GM13976 (cell line): ENCODE data around the gene DIS3.
A peak's percentile ranks its signal among the peaks of the same experiment; 100 is the strongest.
"Not testable (repeated sequence)": the region's sequence is repeated elsewhere in the genome, so short reads cannot be mapped to it uniquely, and the experiment has no call there.

Experiments used
- DNase-seq: peaks from one replicate; pipeline ENCODE4 v3.0.0; 2012; ENCODE audit warnings: low spot score
- in situ Hi-C: fragments of 300-500 bp; cut with MboI; formaldehyde crosslinking; loops from one replicate; pipeline ENCODE4 v1.12.0; 2022; ENCODE audit warnings: low sequenced_read_pairs, mixed read lengths, inconsistent platforms; ENCODE audit not compliant: unreplicated experiment
- TF ChIP-seq, protein P1 (sequence below): IDR thresholded peaks from 2 replicates; pipeline ENCODE4 v1.5.1; 2012; ENCODE audit warnings: borderline replicate concordance, mild to moderate bottlenecking; ENCODE audit not compliant: insufficient read depth; ENCODE audit errors: extremely low read depth, missing control alignments, control extremely low read depth

The DIS3 gene

DNA sequence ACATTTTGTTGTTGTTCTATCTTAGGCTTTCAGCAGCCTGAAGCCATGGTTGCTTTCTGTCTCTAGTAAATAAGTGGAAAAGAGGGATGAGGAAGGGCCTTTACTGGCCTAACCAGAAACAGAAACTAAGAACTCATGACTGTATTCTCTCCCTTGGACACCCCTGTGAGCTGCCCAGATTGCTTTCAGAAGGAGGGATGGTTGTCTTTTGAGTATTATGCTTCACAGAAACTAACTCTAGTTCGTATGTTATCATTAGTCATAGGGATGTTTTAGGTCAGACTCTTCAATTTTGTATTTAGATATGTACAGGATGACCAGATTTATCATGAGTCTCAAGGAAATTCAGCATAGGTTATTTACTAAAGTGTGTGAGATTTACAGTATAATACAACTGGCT is 36.4 kb downstream of the DIS3 start:
- DNase-seq = no peak
- TF ChIP-seq, protein P1, sequence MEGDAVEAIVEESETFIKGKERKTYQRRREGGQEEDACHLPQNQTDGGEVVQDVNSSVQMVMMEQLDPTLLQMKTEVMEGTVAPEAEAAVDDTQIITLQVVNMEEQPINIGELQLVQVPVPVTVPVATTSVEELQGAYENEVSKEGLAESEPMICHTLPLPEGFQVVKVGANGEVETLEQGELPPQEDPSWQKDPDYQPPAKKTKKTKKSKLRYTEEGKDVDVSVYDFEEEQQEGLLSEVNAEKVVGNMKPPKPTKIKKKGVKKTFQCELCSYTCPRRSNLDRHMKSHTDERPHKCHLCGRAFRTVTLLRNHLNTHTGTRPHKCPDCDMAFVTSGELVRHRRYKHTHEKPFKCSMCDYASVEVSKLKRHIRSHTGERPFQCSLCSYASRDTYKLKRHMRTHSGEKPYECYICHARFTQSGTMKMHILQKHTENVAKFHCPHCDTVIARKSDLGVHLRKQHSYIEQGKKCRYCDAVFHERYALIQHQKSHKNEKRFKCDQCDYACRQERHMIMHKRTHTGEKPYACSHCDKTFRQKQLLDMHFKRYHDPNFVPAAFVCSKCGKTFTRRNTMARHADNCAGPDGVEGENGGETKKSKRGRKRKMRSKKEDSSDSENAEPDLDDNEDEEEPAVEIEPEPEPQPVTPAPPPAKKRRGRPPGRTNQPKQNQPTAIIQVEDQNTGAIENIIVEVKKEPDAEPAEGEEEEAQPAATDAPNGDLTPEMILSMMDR = no peak
- in situ Hi-C loops = no loop called here

DNA sequence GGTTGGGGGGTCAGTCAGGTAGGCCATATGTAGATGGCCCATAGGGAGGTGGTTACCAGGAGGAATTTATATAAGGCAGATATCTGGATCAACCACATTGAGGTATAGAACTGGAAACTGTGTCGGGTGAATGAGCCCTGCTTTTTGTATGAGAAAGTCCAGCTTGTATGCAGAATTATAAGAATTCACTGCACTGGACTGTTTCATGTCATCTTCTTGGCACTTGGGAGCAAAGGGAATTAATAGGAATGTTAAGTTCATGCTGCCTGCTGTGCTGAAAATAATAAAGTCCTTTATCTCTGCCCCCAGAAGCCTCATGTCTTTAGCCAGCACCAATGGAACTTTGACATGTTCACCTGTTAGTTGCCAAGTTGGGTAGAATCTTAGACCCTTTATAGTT is 41.7 kb downstream of the DIS3 start:
- in situ Hi-C loops = no loop called here
- TF ChIP-seq, protein P1 = no peak
- no peak for DNase-seq

DNA sequence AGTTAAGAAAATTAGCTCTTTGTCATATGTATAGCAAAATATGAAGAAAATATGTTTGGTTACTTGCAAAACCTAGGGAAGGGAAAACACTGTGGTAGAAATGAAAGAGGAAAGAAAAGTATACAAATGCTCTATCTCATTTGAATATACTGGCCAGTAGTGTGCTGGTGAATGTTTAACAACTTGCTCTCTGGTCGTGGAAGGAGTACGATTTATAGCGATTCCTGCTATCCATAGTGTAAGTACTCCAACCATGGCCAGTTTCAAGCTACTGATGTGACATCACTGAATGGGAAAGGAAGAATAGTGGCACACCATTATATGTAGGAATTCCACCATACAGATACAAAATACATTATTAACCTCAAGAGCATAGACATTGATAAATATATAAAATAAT is 44.7 kb downstream of the DIS3 start:
- in situ Hi-C loops = no loop called here
- TF ChIP-seq, protein P1 = no peak
- DNase-seq = no peak

DNA sequence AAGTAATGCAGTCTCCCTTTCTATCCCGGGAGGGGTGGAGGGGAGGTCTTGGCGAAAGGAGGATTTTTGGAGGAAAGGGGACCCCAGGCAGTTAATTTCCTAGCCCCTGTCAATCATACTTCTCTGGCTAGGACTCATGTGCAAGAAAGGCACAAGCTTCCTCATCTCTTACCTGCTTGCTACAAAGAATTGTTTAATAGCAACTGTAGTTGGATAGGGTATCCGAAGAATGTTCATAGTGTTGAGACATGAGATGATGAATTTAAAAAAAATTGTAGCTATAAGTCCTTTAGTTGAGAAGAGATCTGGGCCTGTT is 53.5 kb downstream of the DIS3 start:
- in situ Hi-C loops = no loop called here
- DNase-seq = no peak
- TF ChIP-seq, protein P1 = no peak

- in situ Hi-C loops = no loop called here
- peak; percentile 94 for DNase-seq
- TF ChIP-seq, protein P1 = no peak
These were observed 54.0 kb downstream of the DIS3 start, which contains the start of the genes BORA and MZT1 for GRCh38 chr13:72727417-72728289. BORA (plus strand) TSS chr13:72727923; CDS start chr13:72728941, 1,018 bp downstream. MZT1 (minus strand) TSS chr13:72727629; CDS start chr13:72727602, 27 bp downstream.

GRCh38 chr13:72726726-72727416 is 54.8 kb downstream of the DIS3 start:
- in situ Hi-C loops = no loop called here
- DNase-seq = peak; percentile 41
- TF ChIP-seq, protein P1 = no peak

DNA sequence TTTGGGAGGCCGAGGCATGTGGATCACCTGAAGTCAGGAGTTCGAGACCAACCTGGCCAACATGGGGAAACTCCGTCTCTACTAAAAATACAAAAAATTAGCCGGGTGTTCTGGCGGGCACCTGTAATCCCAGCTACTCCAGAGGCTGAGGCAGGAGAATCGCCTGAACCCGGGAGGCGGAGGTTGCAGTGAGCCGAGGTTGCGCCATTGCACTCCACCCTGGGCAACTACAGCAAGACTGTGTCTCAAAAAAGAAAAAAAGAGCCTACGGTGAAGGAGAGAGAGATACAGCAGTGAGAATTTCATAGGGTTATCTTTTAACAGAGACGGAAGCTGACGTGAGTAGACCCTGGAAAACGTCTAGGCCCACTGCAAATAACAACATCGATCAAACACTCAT is 55.5 kb downstream of the DIS3 start:
- in situ Hi-C loops, DNase-seq: not testable (repeated sequence)
